Lower lobe of right lung (tissue), 2 donors: ENCODE data around the gene DUSP6. TPM values are rescaled to one million over a fixed set of nuclear protein-coding genes. Genes with fewer than 3 reads are reported as not detected.

ENCODE experiments used
- ATAC-seq, 2 donors: fragments of 200-7000 bp; cut with Tn5 transposase; one replicate each; pipeline ENCODE4 v1.9.1; 2020 to 2022; ENCODE audit warnings: mild to moderate bottlenecking in 2 of 2, moderate library complexity in 2 of 2
- DNase-seq: peaks from one replicate; pipeline ENCODE4 v3.0.0-alpha.2; 2020
- H3K27ac ChIP-seq: fragments of 200-600 bp; one replicate; pipeline ENCODE4 v1.8.0; 2022
- H3K27me3 ChIP-seq: fragments of 200-600 bp; one replicate; pipeline ENCODE4 v1.8.0; 2022; ENCODE audit warnings: low read depth
- H3K36me3 ChIP-seq: fragments of 200-600 bp; one replicate; pipeline ENCODE4 v1.8.0; 2022; ENCODE audit warnings: mild to moderate bottlenecking
- H3K4me1 ChIP-seq: fragments of 200-600 bp; one replicate; pipeline ENCODE4 v1.8.0; 2022
- H3K4me3 ChIP-seq: fragments of 200-600 bp; one replicate; pipeline ENCODE4 v1.8.0; 2022; ENCODE audit warnings: mild to moderate bottlenecking
- H3K9me3 ChIP-seq: fragments of 200-600 bp; one replicate; pipeline ENCODE4 v1.8.0; 2022
- intact Hi-C: fragments of 100-400 bp; cut with DNase I; formaldehyde crosslinking; loops from one replicate; pipeline ENCODE4 v1.11.0; 2022
- long read RNA-seq: library from polyadenylated mRNA; unstranded; transcript quantifications from one replicate; pipeline ENCODE4 v2.0.0, GENCODE V29; 2021
- total RNA-seq: library from RNA; stranded (reverse); fragmentation: NEBNext Ultra II Directional; extraction: Animal tissue kit (Norgen Biotek cat#: 25700); gene quantifications from one replicate; pipeline ENCODE4 v1.2.1, GENCODE V29; 2021
- TF ChIP-seq, protein P1 (sequence below): fragments of 200-600 bp; IDR thresholded peaks from one replicate; pipeline ENCODE4 v1.8.0; 2022; ENCODE audit warnings: antibody characterized with exemption, mild to moderate bottlenecking
- donor health status: DM: no; HTN: yes; CAD: no; lungs with severe emphysema.

Gene DUSP6, protein sequence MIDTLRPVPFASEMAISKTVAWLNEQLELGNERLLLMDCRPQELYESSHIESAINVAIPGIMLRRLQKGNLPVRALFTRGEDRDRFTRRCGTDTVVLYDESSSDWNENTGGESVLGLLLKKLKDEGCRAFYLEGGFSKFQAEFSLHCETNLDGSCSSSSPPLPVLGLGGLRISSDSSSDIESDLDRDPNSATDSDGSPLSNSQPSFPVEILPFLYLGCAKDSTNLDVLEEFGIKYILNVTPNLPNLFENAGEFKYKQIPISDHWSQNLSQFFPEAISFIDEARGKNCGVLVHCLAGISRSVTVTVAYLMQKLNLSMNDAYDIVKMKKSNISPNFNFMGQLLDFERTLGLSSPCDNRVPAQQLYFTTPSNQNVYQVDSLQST
- total RNA-seq, result 196 TPM
- long read RNA-seq, full-length matches to known transcripts, result 137 of 163 reads
- long read RNA-seq, partial matches to known transcripts, result 2 of 163 reads
- long read RNA-seq, other reads (novel, unspliced or antisense), result 24 of 163 reads

DNA sequence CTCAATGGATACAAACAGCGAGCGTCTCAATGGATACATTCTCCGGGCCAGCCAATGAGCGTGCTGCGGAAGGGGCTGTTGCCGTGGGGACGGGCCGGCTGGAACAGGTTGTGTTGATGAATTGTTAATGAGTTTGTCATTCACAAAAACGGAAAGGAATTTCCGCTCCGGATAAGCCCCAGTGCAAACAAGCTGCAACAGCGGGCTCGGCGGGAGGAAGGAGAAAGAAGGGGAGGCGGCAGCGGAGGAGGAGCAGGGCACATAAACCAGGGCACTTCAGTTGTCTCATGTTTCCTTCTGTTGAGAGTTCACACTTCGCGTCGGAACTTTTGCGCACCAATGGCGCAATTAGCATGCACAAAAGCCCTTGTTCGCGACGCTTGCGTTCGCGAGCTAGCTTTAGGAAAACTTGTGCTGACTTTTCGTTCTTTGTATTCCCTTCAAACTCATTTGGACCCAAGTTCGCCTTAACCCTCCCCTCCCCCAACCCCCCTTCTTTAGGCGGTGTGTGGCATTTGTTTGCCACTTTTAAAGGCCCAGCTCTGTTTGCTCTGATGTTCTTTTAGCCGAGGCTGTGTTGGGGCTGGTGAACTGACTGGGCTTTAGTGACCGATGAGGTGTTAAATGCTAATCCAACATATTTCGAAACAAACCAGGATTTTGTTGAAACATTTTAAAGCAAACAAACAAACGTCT is at the start of gene DUSP6:
TSS of gene DUSP6 (minus strand) at position 10 of the 696 bp plus-strand sequence. CDS start 462 bp downstream, outside the sequence.
- Histone ChIP-seq H3K4me1 (peaks cover 37% of the 10 kb centered on the region), H3K27me3 (no peaks in the 10 kb centered on the region), H3K4me3 (peak within 1 kb of the TSS; percentile 89), H3K27ac (peak within 1 kb of the TSS; percentile 99), H3K9me3 (no peaks in the 10 kb centered on the region), H3K36me3 (peaks cover 30% of the 10 kb centered on the region)
- DNase-seq (peak; percentile 97), ATAC-seq (peak; percentile 74 to 86)
- intact Hi-C loops, result no loop called here
- TF ChIP-seq, protein P1, sequence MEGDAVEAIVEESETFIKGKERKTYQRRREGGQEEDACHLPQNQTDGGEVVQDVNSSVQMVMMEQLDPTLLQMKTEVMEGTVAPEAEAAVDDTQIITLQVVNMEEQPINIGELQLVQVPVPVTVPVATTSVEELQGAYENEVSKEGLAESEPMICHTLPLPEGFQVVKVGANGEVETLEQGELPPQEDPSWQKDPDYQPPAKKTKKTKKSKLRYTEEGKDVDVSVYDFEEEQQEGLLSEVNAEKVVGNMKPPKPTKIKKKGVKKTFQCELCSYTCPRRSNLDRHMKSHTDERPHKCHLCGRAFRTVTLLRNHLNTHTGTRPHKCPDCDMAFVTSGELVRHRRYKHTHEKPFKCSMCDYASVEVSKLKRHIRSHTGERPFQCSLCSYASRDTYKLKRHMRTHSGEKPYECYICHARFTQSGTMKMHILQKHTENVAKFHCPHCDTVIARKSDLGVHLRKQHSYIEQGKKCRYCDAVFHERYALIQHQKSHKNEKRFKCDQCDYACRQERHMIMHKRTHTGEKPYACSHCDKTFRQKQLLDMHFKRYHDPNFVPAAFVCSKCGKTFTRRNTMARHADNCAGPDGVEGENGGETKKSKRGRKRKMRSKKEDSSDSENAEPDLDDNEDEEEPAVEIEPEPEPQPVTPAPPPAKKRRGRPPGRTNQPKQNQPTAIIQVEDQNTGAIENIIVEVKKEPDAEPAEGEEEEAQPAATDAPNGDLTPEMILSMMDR, result no peak

DNA sequence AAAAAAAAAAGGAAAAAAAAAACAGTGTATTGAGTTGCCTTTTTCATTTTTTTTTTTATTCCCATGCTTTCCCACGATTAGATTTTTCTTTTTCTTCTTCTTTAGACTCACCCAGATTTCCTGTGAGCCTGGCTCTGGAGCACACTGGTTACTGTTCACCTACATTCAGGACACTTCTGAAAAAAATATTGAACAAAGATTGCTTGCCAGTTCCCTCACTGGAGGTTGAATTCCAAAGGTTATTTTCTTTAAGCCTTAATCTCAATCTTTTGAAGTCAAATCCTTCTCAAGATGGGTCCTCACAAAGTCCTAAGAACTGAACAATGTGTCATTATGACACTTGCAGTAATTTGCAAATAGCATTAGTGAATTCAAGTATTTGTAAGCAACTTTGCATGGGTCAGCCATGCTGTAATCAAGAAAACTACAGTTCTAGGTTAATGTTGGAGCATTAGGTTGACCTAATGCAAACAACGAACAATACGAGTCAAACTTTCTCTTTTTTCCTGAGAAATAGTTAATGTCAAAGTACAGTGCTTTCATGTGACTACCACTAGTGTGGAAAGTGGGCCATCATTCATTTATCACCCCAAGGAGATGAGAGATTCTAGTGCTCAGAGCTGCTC is 49.2 kb upstream of the DUSP6 start:
- no peak overlapping the region for H3K27ac ChIP-seq

DNA sequence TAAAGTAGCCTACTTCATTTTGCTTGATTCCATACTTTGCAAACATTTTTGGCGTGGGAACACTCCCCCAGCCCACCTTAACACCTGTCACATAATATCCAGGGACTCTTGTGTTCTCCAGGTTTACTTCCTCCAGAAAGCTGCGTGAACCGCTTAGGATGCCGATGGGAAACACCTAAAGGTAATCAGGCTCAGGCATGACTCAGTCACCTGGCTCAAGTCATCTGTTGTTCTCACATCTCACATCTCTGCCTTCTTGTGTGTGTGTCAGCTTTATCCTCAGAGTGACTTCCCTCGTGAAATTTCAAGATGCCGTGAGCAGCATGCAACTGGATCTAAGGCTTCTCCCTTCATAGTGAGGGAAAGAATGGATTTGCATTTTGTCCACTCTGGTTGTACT is 48.1 kb upstream of the DUSP6 start:
- no peak overlapping the region for H3K4me3 ChIP-seq
- DNase-seq (no peak), ATAC-seq (no peak)
- H3K27ac ChIP-seq, result no peak overlapping the region
- intact Hi-C loops, result no loop called here
- H3K27me3 ChIP-seq, result no peaks in the 10 kb centered on the region
- no peaks in the 10 kb centered on the region for H3K9me3 ChIP-seq
- no peaks in the 10 kb centered on the region for H3K36me3 ChIP-seq
- TF ChIP-seq, protein P1, result no peak
- peaks cover 11% of the 10 kb centered on the region for H3K4me1 ChIP-seq

More for the DNA sequence above, 49.2 kb upstream of the DUSP6 start:
- TF ChIP-seq, protein P1, result no peak
- no peaks in the 10 kb centered on the region for H3K27me3 ChIP-seq
- no peaks in the 10 kb centered on the region for H3K9me3 ChIP-seq
- intact Hi-C loops, result no loop called here
- no peaks in the 10 kb centered on the region for H3K36me3 ChIP-seq
- DNase-seq (no peak), ATAC-seq (no peak)
- H3K4me3 ChIP-seq, result no peak overlapping the region
- peaks cover 11% of the 10 kb centered on the region for H3K4me1 ChIP-seq

DNA sequence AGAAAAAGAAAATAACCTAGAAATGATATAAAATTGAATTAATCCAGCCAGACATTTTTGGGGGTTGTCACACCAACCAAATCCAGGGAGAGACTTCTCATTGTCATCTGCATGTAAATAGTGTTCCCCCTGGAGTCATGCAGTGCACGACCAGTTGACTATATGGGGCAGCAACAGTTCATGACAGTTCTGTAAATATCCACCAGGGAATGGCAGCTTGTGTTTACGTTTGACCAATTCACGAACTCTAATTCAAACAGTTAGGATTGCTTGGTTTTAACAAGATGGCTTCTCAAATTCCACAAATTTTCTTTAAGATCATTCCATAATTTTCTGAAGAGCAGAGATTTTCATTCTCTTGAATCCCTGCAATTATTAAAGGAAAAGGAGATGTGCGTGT is 43.4 kb upstream of the DUSP6 start:
- Histone ChIP-seq H3K9me3 (no peaks in the 10 kb centered on the region), H3K4me1 (peaks cover 44% of the 10 kb centered on the region), H3K36me3 (no peaks in the 10 kb centered on the region), H3K27me3 (no peaks in the 10 kb centered on the region), H3K4me3 (no peak overlapping the region), H3K27ac (no peak overlapping the region)
- intact Hi-C loops, result loop anchor here (10.0 kb wide), 1 partner anchor 59 kb away; no protein-coding TSS in a partner anchor
- ATAC-seq, result no peak
- no peak for DNase-seq
- TF ChIP-seq, protein P1, result no peak

DNA sequence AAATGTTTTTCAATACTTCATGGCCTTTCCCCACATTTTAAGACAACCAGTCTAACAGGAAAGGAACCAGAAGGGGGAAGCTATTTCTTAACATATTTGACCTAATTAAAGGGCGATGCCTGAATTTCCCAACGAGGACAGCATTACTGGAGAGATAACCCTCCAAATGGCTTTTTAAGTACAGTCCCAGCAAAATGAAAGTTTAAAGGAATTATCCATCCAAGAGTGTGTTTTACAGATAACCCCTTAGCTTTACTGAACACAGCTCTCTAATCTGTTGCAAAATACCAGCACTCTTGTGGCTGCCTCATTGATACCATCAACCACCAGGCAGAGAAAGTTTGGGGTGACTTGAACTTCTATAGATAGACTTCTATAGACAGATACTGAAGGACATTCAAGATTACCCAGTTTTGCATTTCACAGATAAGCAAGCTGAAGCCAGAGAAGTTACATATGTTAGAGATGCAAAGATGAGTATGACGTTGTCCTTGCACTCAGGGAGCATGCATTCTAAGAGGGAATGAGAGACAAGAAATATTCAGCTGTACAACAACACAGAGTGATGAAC is 41.3 kb upstream of the DUSP6 start:
- Histone ChIP-seq H3K9me3 (no peaks in the 10 kb centered on the region), H3K27me3 (no peaks in the 10 kb centered on the region), H3K27ac (peak overlapping the region; percentile 3), H3K36me3 (no peaks in the 10 kb centered on the region), H3K4me1 (peaks cover 62% of the 10 kb centered on the region), H3K4me3 (no peak overlapping the region)
- intact Hi-C loops, result loop anchor here (10.0 kb wide), 1 partner anchor 61 kb away; no protein-coding TSS in a partner anchor
- ATAC-seq (peak; percentile 27 to 29), DNase-seq (no peak)
- TF ChIP-seq, protein P1, result no peak
